GM18858 (cell line): ENCODE measurements around the gene LSM14A.
"Not testable (repeated sequence)": the region's sequence is repeated elsewhere in the genome, so short reads cannot be mapped to it uniquely, and the experiment has no call there.

Source experiments
- ATAC-seq: cut with Tn5 transposase; IDR thresholded peaks from one replicate; pipeline ENCODE4 v1.9.1; 2021; ENCODE audit not compliant: unreplicated experiment

The LSM14A gene

GRCh38 chr19:34155686-34156085, 16.6 kb upstream of the LSM14A start:
- ATAC-seq, result no peak

DNA sequence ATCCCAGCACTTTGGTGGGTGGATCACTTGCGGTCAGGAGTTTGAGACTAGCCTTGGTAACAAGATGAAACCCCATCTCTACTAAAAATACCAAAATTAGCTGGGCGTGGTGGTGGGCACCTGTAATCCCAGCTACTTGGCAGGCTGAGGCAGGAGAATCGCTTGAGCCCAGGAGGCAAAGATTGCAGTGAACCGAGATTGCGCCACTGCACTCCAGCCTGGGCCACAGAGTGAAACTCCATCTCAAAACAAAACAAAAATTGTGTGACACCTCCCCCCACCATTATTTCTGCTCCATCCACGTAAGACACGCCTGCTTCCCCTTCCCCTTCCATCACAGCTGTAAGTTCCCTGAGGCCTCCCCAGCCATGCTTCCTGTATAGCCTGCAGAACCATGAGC, 13.3 kb upstream of the LSM14A start:
- ATAC-seq, result not testable (repeated sequence)

GRCh38 chr19:34159541-34159940, 12.8 kb upstream of the LSM14A start:
- not testable (repeated sequence) for ATAC-seq

- ATAC-seq, result not testable (repeated sequence)
These were observed 10.4 kb upstream of the LSM14A start for GRCh38 chr19:34161902-34162301.

GRCh38 chr19:34165295-34165738, 7.0 kb upstream of the LSM14A start:
- ATAC-seq, result no peak

DNA sequence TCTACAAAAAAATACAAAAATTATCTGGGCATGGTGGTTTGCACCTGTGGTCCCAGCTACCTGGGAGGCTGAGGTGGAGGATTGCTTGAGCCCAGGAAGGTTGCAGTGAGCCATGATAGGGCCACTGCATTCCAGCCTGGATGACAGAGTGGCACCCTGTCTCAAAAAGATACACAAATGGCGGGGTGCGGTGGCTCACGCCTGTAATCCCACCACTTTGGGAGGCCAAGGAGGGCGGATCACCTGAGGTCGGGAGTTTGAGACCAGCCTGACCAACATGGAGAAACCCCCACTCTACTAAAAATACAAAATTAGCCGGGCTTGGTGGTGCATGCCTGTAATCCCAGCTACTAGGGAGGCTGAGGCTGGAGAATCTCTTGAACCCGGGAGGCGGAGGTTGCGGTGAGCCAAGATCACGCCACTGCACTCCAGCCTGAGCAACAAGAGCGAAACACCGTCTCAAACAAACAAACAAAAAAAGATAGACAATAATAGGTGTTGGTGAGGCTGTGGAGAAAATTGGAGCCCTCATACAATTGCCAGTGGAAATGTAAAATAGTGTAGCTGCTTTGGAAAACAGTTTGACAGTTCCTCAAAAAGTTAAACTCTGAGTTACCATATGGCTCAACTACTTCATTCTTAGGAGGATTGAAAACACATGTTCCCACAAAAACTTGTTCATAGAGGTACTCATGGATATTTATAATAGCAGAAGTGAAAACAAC, 2.7 kb upstream of the LSM14A start:
- not testable (repeated sequence) for ATAC-seq

DNA sequence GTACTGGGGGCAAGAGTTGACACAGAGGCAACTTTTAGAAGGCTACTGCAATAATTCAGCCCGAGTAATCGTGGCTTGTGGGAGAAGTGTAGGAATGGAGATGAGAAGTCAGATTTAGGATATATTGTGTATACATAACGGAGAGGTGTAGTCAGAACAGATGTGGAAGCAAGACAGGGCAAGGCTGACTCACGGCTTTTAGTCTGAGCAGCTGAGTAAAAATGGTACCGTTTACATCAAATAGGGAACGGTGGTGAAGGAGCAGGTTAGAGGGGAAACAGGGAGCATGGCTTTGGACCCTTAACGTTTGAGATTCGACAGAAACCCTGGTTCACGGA, 796 bp upstream of the LSM14A start:
- ATAC-seq, result peak; percentile 13

DNA sequence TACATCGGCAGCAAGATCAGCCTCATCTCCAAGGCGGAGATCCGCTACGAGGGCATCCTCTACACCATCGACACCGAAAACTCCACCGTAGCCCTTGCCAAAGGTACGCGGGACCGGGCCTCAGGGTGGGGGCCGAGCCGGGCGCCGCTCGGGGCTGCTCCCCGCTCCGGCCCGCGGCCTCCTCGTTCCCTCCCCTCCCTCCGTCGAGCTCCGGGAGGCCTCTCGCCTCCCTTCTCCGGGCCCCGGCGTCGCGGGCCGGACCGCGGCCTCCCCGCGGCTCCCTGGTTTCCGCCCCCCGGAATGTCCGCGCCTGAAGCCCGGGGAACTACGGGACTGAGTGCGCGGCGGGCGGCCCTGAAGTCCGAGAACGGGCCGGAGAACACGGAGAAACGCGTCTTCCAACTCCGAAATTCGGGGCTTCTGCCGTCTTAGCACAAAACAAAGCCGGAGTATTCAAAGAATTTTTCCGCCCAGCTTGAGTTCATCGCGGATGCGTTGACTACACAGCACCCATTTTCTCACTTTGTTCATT, 423 bp downstream of the LSM14A start:
- peak; percentile 18 for ATAC-seq

DNA sequence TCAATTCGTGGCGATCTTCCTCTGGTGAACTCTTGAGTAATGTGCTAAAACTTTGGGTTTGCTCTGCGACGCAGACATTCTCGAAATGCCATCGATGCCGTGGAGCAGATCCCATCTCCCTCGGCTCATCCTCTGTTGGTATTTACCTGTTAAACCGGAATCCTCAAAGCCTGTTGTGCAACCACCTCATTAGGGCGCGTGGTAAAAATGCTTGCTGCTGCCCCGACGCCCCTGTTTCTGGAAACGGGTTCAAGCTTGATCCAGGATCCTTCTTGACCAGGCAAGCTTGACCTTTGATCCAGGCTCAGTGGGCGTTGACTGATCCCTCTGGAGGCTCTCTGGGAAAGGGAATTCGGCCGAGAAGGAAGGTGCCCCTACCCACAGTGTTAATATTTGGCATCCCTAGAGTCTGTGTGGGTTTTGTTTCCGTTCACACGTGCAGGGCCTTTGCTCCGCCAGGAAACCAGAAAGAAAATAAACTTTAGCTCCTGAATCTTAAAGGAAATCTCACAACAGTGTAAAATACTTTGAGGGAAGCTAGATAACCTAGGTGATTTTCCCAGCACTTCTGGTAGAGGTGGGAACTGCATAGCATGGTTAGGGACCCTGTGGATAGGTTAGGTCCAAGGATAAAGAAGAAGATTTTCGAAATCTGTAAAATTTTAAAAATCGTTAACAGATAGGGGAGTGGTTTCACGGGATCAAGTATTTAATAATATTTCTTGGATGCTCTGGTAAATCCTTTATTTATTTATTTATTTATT, 1.1 kb downstream of the LSM14A start:
- ATAC-seq, result no peak

DNA sequence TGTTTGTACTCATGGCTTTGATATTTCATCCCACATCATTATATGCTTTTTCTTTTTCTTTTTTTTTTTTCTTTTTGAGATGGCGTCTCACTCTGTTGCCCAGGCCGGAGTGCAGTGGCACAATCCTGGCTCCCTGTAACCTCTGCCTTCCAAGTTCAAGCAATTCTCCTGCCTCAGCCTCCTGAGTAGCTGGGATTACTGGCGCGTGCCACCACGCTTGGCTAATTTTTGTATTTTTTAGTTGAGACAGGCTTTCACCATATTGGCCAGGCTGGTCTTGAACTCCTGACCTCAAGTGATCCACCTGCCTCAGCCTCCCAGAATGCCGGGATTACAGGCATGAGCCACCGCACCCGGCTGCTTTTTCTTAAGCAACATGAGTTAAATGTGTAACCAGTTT, 2.9 kb downstream of the LSM14A start:
- not testable (repeated sequence) for ATAC-seq

GRCh38 chr19:34176581-34176980, 4.3 kb downstream of the LSM14A start:
- ATAC-seq, result no peak

- no peak for ATAC-seq
These were observed 5.9 kb downstream of the LSM14A start for GRCh38 chr19:34178274-34178610.

- ATAC-seq, result no peak
These were observed 6.8 kb downstream of the LSM14A start for GRCh38 chr19:34179066-34179465.

- no peak for ATAC-seq
These were observed 8.0 kb downstream of the LSM14A start for GRCh38 chr19:34180273-34180672.

- ATAC-seq, result no peak
These were observed 8.4 kb downstream of the LSM14A start for GRCh38 chr19:34180709-34181108.

DNA sequence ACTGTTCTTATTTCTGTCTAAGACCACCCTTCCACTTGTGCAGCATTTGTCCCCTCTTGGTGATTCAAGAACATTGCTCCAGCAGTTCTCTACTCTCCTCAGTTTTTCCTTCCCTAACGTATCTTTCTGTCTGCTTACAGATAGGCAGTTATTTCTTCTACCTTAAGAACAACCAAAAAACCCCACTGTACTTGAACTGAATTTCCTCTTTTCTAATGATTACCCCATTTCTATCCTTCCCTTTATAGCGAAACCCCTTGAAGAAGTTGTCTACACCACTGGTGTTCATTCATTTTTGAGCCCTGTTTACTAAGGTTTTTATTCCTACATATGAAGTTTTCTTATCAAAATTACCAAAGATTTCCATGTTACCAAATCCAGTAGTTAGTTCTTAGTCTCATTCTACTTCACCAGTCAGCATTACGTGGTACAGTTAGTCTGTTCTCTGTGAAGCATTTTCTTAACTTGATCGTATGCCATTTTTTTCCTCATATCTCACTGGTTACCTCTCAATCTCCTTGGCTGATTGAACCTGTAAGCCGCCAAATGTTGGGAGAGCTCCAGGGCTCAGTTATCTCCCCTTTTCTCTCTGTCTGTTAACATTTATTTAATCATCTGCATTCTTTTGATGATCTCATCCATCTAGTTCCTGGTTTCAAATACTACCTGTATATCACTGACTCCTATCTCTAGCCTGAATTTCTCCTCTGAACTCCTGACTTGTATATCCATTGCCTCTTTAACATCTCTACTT, 9.0 kb downstream of the LSM14A start:
- ATAC-seq, result no peak

GRCh38 chr19:34182125-34182524, 9.8 kb downstream of the LSM14A start:
- ATAC-seq, result no peak

DNA sequence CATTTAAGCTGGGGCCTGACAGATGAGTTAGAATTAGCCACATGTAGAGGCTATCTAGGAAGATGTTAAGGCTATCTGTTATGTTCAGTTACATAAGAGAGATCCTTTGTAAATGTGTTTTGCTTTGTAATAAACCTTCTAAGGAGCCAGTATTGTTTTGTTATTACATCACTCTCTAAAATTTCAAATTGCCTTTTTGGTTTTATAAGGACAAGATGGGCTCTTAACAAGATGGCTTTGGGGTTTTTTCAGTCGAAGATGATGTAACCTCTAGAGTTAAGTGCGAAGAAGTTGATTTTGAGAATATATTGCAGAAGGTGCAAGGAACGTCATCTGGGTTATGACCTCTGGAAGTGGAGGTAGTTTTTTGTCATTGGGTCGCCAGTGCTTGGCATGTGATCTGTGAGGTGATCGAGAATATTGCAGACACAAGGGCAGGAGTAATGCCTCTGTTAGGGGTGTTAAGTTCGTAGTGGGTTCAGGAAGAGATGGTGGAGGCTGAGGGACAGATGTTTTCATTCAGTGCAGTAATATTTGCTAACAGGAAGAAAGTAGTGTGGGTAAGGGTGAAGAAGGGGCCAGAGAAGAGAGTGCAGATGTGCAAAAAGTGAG, 12.7 kb downstream of the LSM14A start:
- no peak for ATAC-seq

DNA sequence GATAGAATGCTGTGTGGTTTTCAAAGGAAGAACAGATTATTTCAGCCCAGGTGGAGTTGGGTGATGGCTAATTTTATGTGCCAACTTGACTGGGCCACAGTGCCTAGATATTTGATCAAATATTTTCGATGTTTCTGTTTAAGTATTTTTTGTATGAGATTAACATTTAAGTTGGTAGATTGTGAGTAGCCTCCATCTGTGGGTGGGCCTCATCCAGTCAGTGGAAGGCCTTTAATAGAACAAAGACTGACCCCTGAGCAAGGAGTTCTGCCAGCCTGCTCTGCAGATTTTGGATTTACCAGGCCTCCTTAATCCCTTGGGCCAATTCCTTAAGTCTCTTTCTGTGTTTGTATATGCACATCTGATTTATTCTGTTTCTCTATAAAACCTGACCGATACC, 13.9 kb downstream of the LSM14A start:
- no peak for ATAC-seq

GRCh38 chr19:34187011-34187410, 14.7 kb downstream of the LSM14A start:
- ATAC-seq, result no peak

DNA sequence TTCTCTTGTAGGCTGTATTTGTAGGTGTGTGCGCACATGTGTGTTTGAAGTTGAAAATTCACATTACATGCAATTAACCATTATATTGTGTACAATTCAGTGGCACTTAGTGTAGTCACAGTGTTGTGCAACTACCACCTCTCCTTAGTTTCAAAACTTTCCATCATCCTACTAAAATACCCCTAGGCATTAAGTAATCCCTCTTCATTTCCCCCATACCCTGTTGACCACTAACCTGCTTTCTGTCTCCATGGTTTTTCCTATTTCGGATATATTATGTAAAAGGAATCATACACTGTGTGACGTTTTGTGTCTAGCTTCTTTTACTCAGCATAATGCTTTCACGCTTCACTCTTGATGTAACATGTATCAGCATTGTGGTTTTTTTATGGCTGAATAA, 16.1 kb downstream of the LSM14A start:
- ATAC-seq, result no peak
